ENCODE measurements around the gene CDON. TPM values are rescaled to one million over a fixed set of nuclear protein-coding genes. Genes with fewer than 3 reads are reported as not detected.

The CDON gene
- total and polyA plus RNA-seq, 9 of the 15 experiments (the other 6 are each of a cell fraction or from before 2014, with no cell fraction given): 0.08 to 0.64 (median 0.40) TPM

- no peak overlapping the region for H2AFZ ChIP-seq (ENCODE audit: low read depth, low read length)
- H3K4me2 ChIP-seq (ENCODE audit: insufficient read depth, low read length): no peak overlapping the region
- peaks cover 8% of the 10 kb centered on the region; the same call in 1 of the 2 replicates for H4K20me1 ChIP-seq (replicated peaks; ENCODE audit: control insufficient read depth, insufficient read depth, low read length)
- ATAC-seq (no peak), DNase-seq (ENCODE audit: extremely low read depth in 1 of 4, low spot score in 3 of 4) (no peak), FAIRE-seq (no peak)
- H3K27me3 ChIP-seq (ENCODE audit: control insufficient read depth in 2 of 2, insufficient read depth in 2 of 2, low read length in 2 of 2): peaks cover 65 to 74% of the 10 kb centered on the region in 2 experiments
- TF ChIP-seq MCM2 (IDR thresholded peaks at IDR 0.05; ENCODE audit: low read depth) (no peak), KAT8 (IDR thresholded peaks at IDR 0.05; ENCODE audit: low read depth) (no peak), ZC3H8 (IDR thresholded peaks at IDR 0.05) (no peak), HNRNPL (IDR thresholded peaks at IDR 0.05; ENCODE audit: low read depth, low read length) (no peak), SMAD4 (CRISPR knock-in tag; conservative IDR thresholded peaks at IDR 0.05) (no peak), ELF1 (tag; IDR thresholded peaks at IDR 0.05) (no peak), ESRRA (IDR thresholded peaks at IDR 0.05; ENCODE audit: borderline replicate concordance, low read depth) (no peak), PURB (CRISPR knock-in tag; IDR thresholded peaks at IDR 0.05; ENCODE audit: low read depth) (no peak), NR4A1 (CRISPR knock-in tag; IDR thresholded peaks at IDR 0.05) (no peak), NR4A1 (tag; IDR thresholded peaks at IDR 0.05) (no peak), STAT6 (CRISPR knock-in tag; IDR thresholded peaks at IDR 0.05) (no peak)
- WGBS (ENCODE audit: insufficient coverage, low coverage, missing lambda C conversion rate): 0% methylated on average over 10 of the region's 15 CpGs
- peaks cover 4% of the 10 kb centered on the region for H3K9me1 ChIP-seq (ENCODE audit: control insufficient read depth, insufficient read depth, low read length)
- ChIA-PET POLR2A (interaction anchor here (0.7 kb wide), 1 partner anchor 863 kb away, joined by 4 read pairs; no protein-coding TSS in a partner anchor), CTCF (ENCODE audit: low intra/inter-chr PET ratio) (no interaction called here)
- in situ Hi-C loops (cut with MboI) (no loop called here), intact Hi-C loops (cut with micrococcal nuclease) (no loop called here)
- no peak overlapping the region for H3K4me3 ChIP-seq
- H3K36me3 ChIP-seq (ENCODE audit: control insufficient read depth, insufficient read depth, low read length): no peaks in the 10 kb centered on the region
- BruUV-seq (replicated peaks): no TSS peak
- H3K79me2 ChIP-seq (ENCODE audit: control insufficient read depth, insufficient read depth, low read length): no peaks in the 10 kb centered on the region
- H3K9me3 ChIP-seq (replicated peaks; ENCODE audit: control insufficient read depth, insufficient read depth, low read depth, low read length): no peaks in the 10 kb centered on the region
- no peak overlapping the region for H3K27ac ChIP-seq (ENCODE audit: extremely low read depth, low read depth, low read length)
- H3K9ac ChIP-seq (ENCODE audit: insufficient read depth in 1 of 2, low read depth in 2 of 2, low read length in 2 of 2): no peak overlapping the region
- peaks cover 0 to 4% of the 10 kb centered on the region in 2 experiments; a peak in 2 of 5 replicates for H3K4me1 ChIP-seq (replicated peaks in 1 of 2; ENCODE audit: control insufficient read depth in 2 of 2, insufficient read depth in 2 of 2, low read length in 2 of 2)
Measured at GRCh38 chr11:125954945-125955640, 107.6 kb downstream of the CDON start.
